Measurements from ENCODE around the gene UBR4. TPM values are rescaled to one million over a fixed set of nuclear protein-coding genes. Genes with fewer than 3 reads are reported as not detected.

UBR4 gene
- total and polyA plus RNA-seq, 10 of the 15 experiments (the other 5 are each of a cell fraction or from before 2014, with no cell fraction given): 34.2 to 124 (median 56.2) TPM

GRCh38 chr1:19089524-19089923, 120.5 kb downstream of the UBR4 start (continued):
- TF ChIP-seq NR2C2 (IDR thresholded peaks at IDR 0.05; ENCODE audit: borderline replicate concordance, control insufficient read depth, insufficient read length, low read depth): no peak
- no peak for TF ChIP-seq BHLHE40 (IDR thresholded peaks at IDR 0.05; ENCODE audit: borderline replicate concordance in 1 of 2, low read depth in 2 of 2, low read length in 1 of 2)
- no peak for TF ChIP-seq FOXM1 (IDR thresholded peaks at IDR 0.05; ENCODE audit: low read depth, low read length)
- no peak for TF ChIP-seq ZBED1 (IDR thresholded peaks at IDR 0.05; ENCODE audit: borderline replicate concordance)
- TF ChIP-seq MTA3 (IDR thresholded peaks at IDR 0.05; ENCODE audit: borderline replicate concordance, low read length): no peak
- TF ChIP-seq HSF1 (IDR thresholded peaks at IDR 0.05; ENCODE audit: low read depth, low read length): no peak
- no peak for TF ChIP-seq CREB1 (IDR thresholded peaks at IDR 0.05; ENCODE audit: low read depth)
- no peak for TF ChIP-seq SUPT20H (IDR thresholded peaks at IDR 0.05; ENCODE audit: borderline replicate concordance, control insufficient read depth, low read depth, low read length)
- no peak for TF ChIP-seq ASH2L (IDR thresholded peaks at IDR 0.05; ENCODE audit: borderline replicate concordance, low read depth)

- intact Hi-C loops (cut with micrococcal nuclease; ENCODE audit: unreplicated experiment) (loop anchor here (2.0 kb wide), 1 partner anchor 186 kb away; the partner anchor contains the start of gene ALDH4A1), in situ Hi-C loops (cut with MboI) (no loop called here)
- Histone ChIP-seq H3K4me1 (ENCODE audit: control insufficient read depth, insufficient read depth, low read length) (peaks cover 26% of the 10 kb centered on the region), H3K4me3 (0 out of 2 replicates have a peak overlapping the region, but pooled peaks have one; percentile 6), H3K79me2 (ENCODE audit: control insufficient read depth, insufficient read depth, low read length) (no peaks in the 10 kb centered on the region), H3K36me3 (ENCODE audit: control insufficient read depth in 2 of 2, insufficient read depth in 2 of 2, low read length in 1 of 2) (peaks cover 39 to 40% of the 10 kb centered on the region in 2 experiments), H2AFZ (ENCODE audit: control insufficient read depth, low read depth, low read length) (no peak overlapping the region), H3K27ac (ENCODE audit: control insufficient read depth, insufficient read depth) (peak overlapping the region; percentile 75), H3K4me2 (ENCODE audit: control insufficient read depth, insufficient read depth) (peak overlapping the region; percentile 57), H4K20me1 (ENCODE audit: control insufficient read depth, insufficient read depth) (no peaks in the 10 kb centered on the region; the same call in 1 of the 2 replicates), H3K9ac (ENCODE audit: control insufficient read depth, insufficient read depth, low read length) (no peak overlapping the region), H3K9me3 (replicated peaks; ENCODE audit: control insufficient read depth, insufficient read depth, low read length) (no peaks in the 10 kb centered on the region), H3K27me3 (replicated peaks in 1 of 2; ENCODE audit: control insufficient read depth in 2 of 2, insufficient read depth in 2 of 2, low read length in 1 of 2) (no peaks in the 10 kb centered on the region)
- ChIA-PET RAD21 (ENCODE audit: unreplicated experiment) (interaction anchor here (0.6 to 2.1 kb wide), 7 partner anchors 9 to 205 kb away, joined by 3 to 8 read pairs (median 3); no protein-coding TSS in a partner anchor), CTCF (interaction anchor here (1.0 to 3.8 kb wide), 10 partner anchors 9 to 205 kb away, joined by 3 to 22 read pairs (median 4); no protein-coding TSS in a partner anchor), POLR2A (interaction anchor here (1.0 kb wide), 1 partner anchor 134 kb away, joined by 3 read pairs; no protein-coding TSS in a partner anchor), SMC1A (ENCODE audit: uncharacterized antibody, unreplicated experiment) (interaction anchor here (0.8 to 2.2 kb wide), 8 partner anchors 7 to 205 kb away, joined by 3 to 6 read pairs (median 4); no protein-coding TSS in a partner anchor)
- no TSS peak for BruUV-seq (replicated peaks)
- WGBS (ENCODE audit: insufficient coverage, insufficient replicate concordance, low lambda C conversion rate, missing lambda C conversion rate): 71% methylated on average over 12 of the region's 12 CpGs
- peak; percentile 67 for ATAC-seq
- no peak for FAIRE-seq
- DNase-seq (ENCODE audit: low read depth, low spot score): peak; percentile 15
- TF ChIP-seq ZZZ3 (IDR thresholded peaks at IDR 0.05; ENCODE audit: control insufficient read depth, insufficient read length, low read depth) (no peak), ZBTB11 (CRISPR knock-in tag; IDR thresholded peaks at IDR 0.05) (no peak), MYB (IDR thresholded peaks at IDR 0.05; ENCODE audit: borderline replicate concordance, low read depth, low read length) (no peak), JUNB (IDR thresholded peaks at IDR 0.05) (peak; percentile 48; the same call in 1 of the 2 replicates), NBN (IDR thresholded peaks at IDR 0.05) (no peak), IKZF2 (IDR thresholded peaks at IDR 0.05) (0 out of 4 replicates have a peak, but pooled peaks of 1 of the 2 experiments have one; percentile 10), IRF4 (IDR thresholded peaks at IDR 0.05; ENCODE audit: low read depth, low read length) (peak; percentile 61; the same call in 1 of the 2 replicates), POU2F2 (IDR thresholded peaks at IDR 0.05; ENCODE audit: borderline replicate concordance, low read depth, low read length) (peak; percentile 93), SUPT20H (IDR thresholded peaks at IDR 0.05; ENCODE audit: borderline replicate concordance, control insufficient read depth, low read depth, low read length) (no peak)
Observed at GRCh38 chr1:19088717-19089442, 121.2 kb downstream of the UBR4 start.

All from GM12878 (cell line).